HepG2 (cell line): ENCODE measurements around the gene SMAD7. TPM values are rescaled to one million over a fixed set of nuclear protein-coding genes. Genes with fewer than 3 reads are reported as not detected.

Experiments
- ATAC-seq: fragments of 200-7000 bp; cut with Tn5 transposase; 3 replicates; pipeline ENCODE4 v1.9.1; 2020; ENCODE audit warnings: mild to moderate bottlenecking, moderate library complexity
- BruUV-seq: library from RNA; stranded (reverse); fragments of 400-500 nt; replicated peaks from 2 replicates; lab custom pipeline; 2021; lab: Mats Ljungman, UMichigan
- CTCF ChIA-PET: fragments of 300-600 bp; formaldehyde crosslinking; extraction: SDS; loops from one replicate; lab custom pipeline; 2021; ENCODE audit warnings: low total read pairs, inconsistent platforms, low intra/inter-chr PET ratio; lab: Yijun Ruan, JAX
- POLR2A ChIA-PET: fragments of 350-600 bp; sonication (Branson Sonifier 250); formaldehyde crosslinking; loops from one replicate; lab custom pipeline; 2020; ENCODE audit warnings: antibody characterized with exemption, inconsistent platforms; lab: Yijun Ruan, JAX
- DNase-seq: peaks from one replicate; pipeline ENCODE4 v3.0.0-alpha.2; 2015; ENCODE audit warnings: low spot score
- FAIRE-seq: peaks from 3 replicates; lab custom pipeline; 2011; peaks lifted over from hg19 to GRCh38; lab: Jason Lieb, UNC
- H2AFZ ChIP-seq: one replicate; pipeline ENCODE4 v1.6.1; 2011; ENCODE audit warnings: low read length, inconsistent platforms
- H3K27ac ChIP-seq: fragments of 300-600 bp; 3 replicates; pipeline ENCODE4 v1.8.0; 2011; ENCODE audit warnings: mixed run types, mild to moderate bottlenecking, mixed read lengths, low read length, inconsistent platforms; ENCODE audit not compliant: insufficient read depth; ENCODE audit errors: extremely low read length
- H3K27me3 ChIP-seq, 2 experiments: fragments of 200-600 bp in 1 of 2; 2 replicates in 1 of 2; 3 replicates in 1 of 2; pipeline versions ENCODE4 v1.6.0 to v1.8.0; 2011; ENCODE audit warnings: low read length in 2 of 2, mild to moderate bottlenecking in 2 of 2, moderate library complexity in 2 of 2, inconsistent platforms in 1 of 2; ENCODE audit not compliant: insufficient read depth in 2 of 2, control insufficient read depth in 1 of 2
- H3K36me3 ChIP-seq, 2 experiments: fragments of 200-600 bp in 1 of 2; replicated peaks in 1 of 2; 2 replicates in 1 of 2; 3 replicates in 1 of 2; pipeline versions ENCODE4 v1.5.1 to v1.8.0; 2011; ENCODE audit warnings: low read length in 2 of 2, inconsistent platforms in 1 of 2; ENCODE audit not compliant: insufficient read depth in 2 of 2, control insufficient read depth in 1 of 2
- H3K4me1 ChIP-seq: 2 replicates; pipeline ENCODE4 v1.5.1; 2012; ENCODE audit warnings: low read length, inconsistent platforms; ENCODE audit not compliant: insufficient read depth
- H3K4me2 ChIP-seq: 2 replicates; pipeline ENCODE4 v1.6.0; 2011; ENCODE audit warnings: low read depth, low read length, inconsistent platforms
- H3K4me3 ChIP-seq, 3 experiments: fragments of 200-600 bp in 1 of 3; sonication (generic), shearing (Covaris generic) in 1 of 3; replicated peaks in 1 of 3; 2 replicates each; pipeline ENCODE4 v1.5.1; 2011 to 2016; ENCODE audit warnings: low read length in 3 of 3, inconsistent platforms in 2 of 3, low read depth in 2 of 3, mild to moderate bottlenecking in 2 of 3, control low read depth in 1 of 3, mixed read lengths in 1 of 3; ENCODE audit not compliant: insufficient read depth in 1 of 3
- H3K79me2 ChIP-seq: one replicate; pipeline ENCODE4 v1.6.1; 2011; ENCODE audit warnings: low read length, inconsistent platforms; ENCODE audit not compliant: insufficient read depth
- H3K9ac ChIP-seq: 2 replicates; pipeline ENCODE4 v1.6.0; 2011; ENCODE audit warnings: mild to moderate bottlenecking, low read depth, low read length, inconsistent platforms; ENCODE audit not compliant: insufficient read depth
- H3K9me3 ChIP-seq: 2 replicates; pipeline ENCODE4 v1.5.1; 2012; ENCODE audit warnings: mild to moderate bottlenecking, low read length
- H4K20me1 ChIP-seq: 2 replicates; pipeline ENCODE4 v1.6.0; 2011; ENCODE audit warnings: inconsistent platforms, mild to moderate bottlenecking, low read length, moderate library complexity; ENCODE audit not compliant: insufficient read depth
- BRF2 ChIP-seq: sonication (generic); formaldehyde crosslinking; IDR thresholded peaks from 2 replicates; pipeline ENCODE4 v1.8.1; 2022; ENCODE audit warnings: mild to moderate bottlenecking, missing genetic modification reagents
- GTF3A ChIP-seq: sonication (generic); formaldehyde crosslinking; conservative IDR thresholded peaks from 2 replicates; pipeline ENCODE4 v1.4.0; 2020; ENCODE audit warnings: mild to moderate bottlenecking, missing genetic modification reagents
- HDAC2 ChIP-seq: sonication (generic); formaldehyde crosslinking; IDR thresholded peaks from 2 replicates; pipeline ENCODE4 v1.4.0; 2020; ENCODE audit warnings: missing genetic modification reagents
- KAT7 ChIP-seq: IDR thresholded peaks from 2 replicates; pipeline ENCODE4 v1.6.1; 2018; ENCODE audit warnings: borderline replicate concordance, missing compliant biosample characterization
- NFIC ChIP-seq: IDR thresholded peaks from 2 replicates; pipeline ENCODE4 v1.6.1; 2012; ENCODE audit warnings: mild to moderate bottlenecking, low read length, inconsistent platforms
- XRCC5 ChIP-seq: fragments of 200-400 bp; formaldehyde crosslinking; optimal IDR thresholded peaks from 2 replicates; pipeline ENCODE3; 2017; ENCODE audit warnings: mild to moderate bottlenecking, low read length
- ZFX ChIP-seq: sonication (generic); formaldehyde crosslinking; IDR thresholded peaks from 2 replicates; pipeline ENCODE4 v1.4.0; 2020; ENCODE audit warnings: mild to moderate bottlenecking, low read depth, missing genetic modification reagents, moderate library complexity
- ZNF430 ChIP-seq: sonication (generic); formaldehyde crosslinking; IDR thresholded peaks from 2 replicates; pipeline ENCODE4 v1.9.0; 2021; ENCODE audit warnings: mild to moderate bottlenecking, missing genetic modification reagents
- ZNF761 ChIP-seq: sonication (generic); formaldehyde crosslinking; conservative IDR thresholded peaks from 2 replicates; pipeline ENCODE4 v1.4.0; 2020; ENCODE audit warnings: mild to moderate bottlenecking, missing genetic modification reagents
- ZNF780A ChIP-seq: sonication (generic); formaldehyde crosslinking; IDR thresholded peaks from 2 replicates; pipeline ENCODE4 v1.8.0; 2022; ENCODE audit warnings: mild to moderate bottlenecking, missing genetic modification reagents, moderate library complexity
- ZUFSP ChIP-seq: sonication (generic); formaldehyde crosslinking; IDR thresholded peaks from 2 replicates; pipeline ENCODE4 v1.9.0; 2021; ENCODE audit warnings: missing genetic modification reagents, mild to moderate bottlenecking, borderline replicate concordance
- WGBS: methylation state at CpG from one replicate; pipeline ENCODE4 v1.1.6; 2017; ENCODE audit warnings: low lambda C conversion rate; 5-methylcytosine and 5-hydroxymethylcytosine counted together
- in situ Hi-C: cut with HindIII; loops from 2 replicates; pipeline ENCODE4 v1.10.0; 2017; ENCODE audit warnings: low pct_unique_long_range_greater_than_20kb; ENCODE audit not compliant: extremely low pct_ligation_motif_present
- intact Hi-C: fragments of 100-400 bp; cut with micrococcal nuclease; formaldehyde crosslinking; loops from one replicate; pipeline ENCODE4 v1.10.0; 2022; ENCODE audit not compliant: unreplicated experiment
- polyA plus RNA-seq, 8 experiments: library from polyadenylated mRNA; depleted of rRNA in 3 of 8; stranded (reverse) in 7 of 8; unstranded in 1 of 8; fragments of >200 nt; fragmentation: Illumina TruSeq in 4 of 8; extraction: Trizol in 4 of 8; gene quantifications; 2 replicates each; pipeline versions ENCODE4 v1.2.1 to v1.2.3, GENCODE V29; 2011 to 2016; ENCODE audit warnings: low read depth in 4 of 8, missing spikeins in 1 of 8, mixed read lengths in 1 of 8; ENCODE audit not compliant: insufficient read depth in 1 of 8
- total RNA-seq, 5 experiments: library from RNA; depleted of rRNA; stranded (reverse); fragments of >200 nt; fragmentation: Illumina TruSeq; extraction: Trizol; gene quantifications; 2 replicates each; pipeline ENCODE4 v1.2.3, GENCODE V29; 2016; ENCODE audit warnings: low read depth in 1 of 5
- TF ChIP-seq, protein P1 (sequence below), 2 experiments: sonication (generic) in 1 of 2; formaldehyde crosslinking in 1 of 2; IDR thresholded peaks; 2 replicates each; pipeline versions ENCODE4 v1.4.0 to v1.6.1; 2018 to 2020; ENCODE audit warnings: missing genetic modification reagents in 2 of 2, borderline replicate concordance in 1 of 2, low read depth in 1 of 2, mild to moderate bottlenecking in 1 of 2, missing biosample characterization in 1 of 2
- TF ChIP-seq, protein P2 (sequence below): sonication (generic); formaldehyde crosslinking; IDR thresholded peaks from 2 replicates; pipeline ENCODE4 v1.4.0; 2020; ENCODE audit warnings: missing genetic modification reagents
- TF ChIP-seq, protein P3 (sequence below): IDR thresholded peaks from 2 replicates; pipeline ENCODE4 v1.6.1; 2016; ENCODE audit warnings: low read depth, borderline replicate concordance

Gene SMAD7
- total and polyA plus RNA-seq, 2 of the 13 experiments (the other 11 are each of a cell fraction or from before 2014, with no cell fraction given), result 17.4 to 24.7 TPM

- no TSS peak for BruUV-seq
- peak overlapping the region; percentile 22 to 61 (median 42); a peak in 5 of 6 replicates for H3K4me3 ChIP-seq
- intact Hi-C loops (loop anchor here (1.0 to 10.0 kb wide), 5 partner anchors 21 to 278 kb away; no protein-coding TSS in a partner anchor), in situ Hi-C loops (loop anchor here (5.0 to 10.0 kb wide), 3 partner anchors 50 to 352 kb away; no protein-coding TSS in a partner anchor)
- H4K20me1 ChIP-seq, result no peaks in the 10 kb centered on the region
- DNase-seq (peak; percentile 98), FAIRE-seq (peak; percentile 98), ATAC-seq (peak; percentile 81)
- peak overlapping the region; percentile 41 for H3K27ac ChIP-seq
- H3K27me3 ChIP-seq, result no peaks in the 10 kb centered on the region; a peak in 1 of 5 replicates
- no peaks in the 10 kb centered on the region for H3K9me3 ChIP-seq
- H3K79me2 ChIP-seq, result no peaks in the 10 kb centered on the region
- WGBS, result 13% methylated on average over 5 of the region's 9 CpGs
- no peaks in the 10 kb centered on the region for H3K36me3 ChIP-seq
- peaks cover 70% of the 10 kb centered on the region for H3K4me1 ChIP-seq
- H3K9ac ChIP-seq, result peak overlapping the region; percentile 53
- ChIA-PET POLR2A (interaction anchor here (1.2 to 1.5 kb wide), 2 partner anchors 33 to 52 kb away, joined by 3 to 4 read pairs; no protein-coding TSS in a partner anchor), CTCF (interaction anchor here (0.7 to 1.5 kb wide), 4 partner anchors 53 to 221 kb away, joined by 3 to 7 read pairs (median 4); no protein-coding TSS in a partner anchor)
- H3K4me2 ChIP-seq, result peak overlapping the region; percentile 80
- no peak overlapping the region for H2AFZ ChIP-seq
- TF ChIP-seq ZNF430 (CRISPR knock-in tag), result no peak
- no peak for TF ChIP-seq ZUFSP
- TF ChIP-seq ZFX (CRISPR knock-in tag), result peak; percentile 93
- no peak for TF ChIP-seq NFIC
- TF ChIP-seq, protein P1, sequence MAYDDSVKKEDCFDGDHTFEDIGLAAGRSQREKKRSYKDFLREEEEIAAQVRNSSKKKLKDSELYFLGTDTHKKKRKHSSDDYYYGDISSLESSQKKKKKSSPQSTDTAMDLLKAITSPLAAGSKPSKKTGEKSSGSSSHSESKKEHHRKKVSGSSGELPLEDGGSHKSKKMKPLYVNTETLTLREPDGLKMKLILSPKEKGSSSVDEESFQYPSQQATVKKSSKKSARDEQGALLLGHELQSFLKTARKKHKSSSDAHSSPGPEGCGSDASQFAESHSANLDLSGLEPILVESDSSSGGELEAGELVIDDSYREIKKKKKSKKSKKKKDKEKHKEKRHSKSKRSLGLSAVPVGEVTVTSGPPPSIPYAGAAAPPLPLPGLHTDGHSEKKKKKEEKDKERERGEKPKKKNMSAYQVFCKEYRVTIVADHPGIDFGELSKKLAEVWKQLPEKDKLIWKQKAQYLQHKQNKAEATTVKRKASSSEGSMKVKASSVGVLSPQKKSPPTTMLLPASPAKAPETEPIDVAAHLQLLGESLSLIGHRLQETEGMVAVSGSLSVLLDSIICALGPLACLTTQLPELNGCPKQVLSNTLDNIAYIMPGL (CRISPR knock-in tag; IDR thresholded peaks at IDR 0.05; ENCODE audit: borderline replicate concordance in 1 of 2, low read depth in 1 of 2), result peak; percentile 79 to 85; a peak in 3 of 4 replicates
- peak; percentile 70; the same call in 1 of the 2 replicates for TF ChIP-seq ZNF761 (CRISPR knock-in tag)
- no peak; the same call in 1 of the 2 replicates for TF ChIP-seq HDAC2 (CRISPR knock-in tag)
- TF ChIP-seq, protein P2, sequence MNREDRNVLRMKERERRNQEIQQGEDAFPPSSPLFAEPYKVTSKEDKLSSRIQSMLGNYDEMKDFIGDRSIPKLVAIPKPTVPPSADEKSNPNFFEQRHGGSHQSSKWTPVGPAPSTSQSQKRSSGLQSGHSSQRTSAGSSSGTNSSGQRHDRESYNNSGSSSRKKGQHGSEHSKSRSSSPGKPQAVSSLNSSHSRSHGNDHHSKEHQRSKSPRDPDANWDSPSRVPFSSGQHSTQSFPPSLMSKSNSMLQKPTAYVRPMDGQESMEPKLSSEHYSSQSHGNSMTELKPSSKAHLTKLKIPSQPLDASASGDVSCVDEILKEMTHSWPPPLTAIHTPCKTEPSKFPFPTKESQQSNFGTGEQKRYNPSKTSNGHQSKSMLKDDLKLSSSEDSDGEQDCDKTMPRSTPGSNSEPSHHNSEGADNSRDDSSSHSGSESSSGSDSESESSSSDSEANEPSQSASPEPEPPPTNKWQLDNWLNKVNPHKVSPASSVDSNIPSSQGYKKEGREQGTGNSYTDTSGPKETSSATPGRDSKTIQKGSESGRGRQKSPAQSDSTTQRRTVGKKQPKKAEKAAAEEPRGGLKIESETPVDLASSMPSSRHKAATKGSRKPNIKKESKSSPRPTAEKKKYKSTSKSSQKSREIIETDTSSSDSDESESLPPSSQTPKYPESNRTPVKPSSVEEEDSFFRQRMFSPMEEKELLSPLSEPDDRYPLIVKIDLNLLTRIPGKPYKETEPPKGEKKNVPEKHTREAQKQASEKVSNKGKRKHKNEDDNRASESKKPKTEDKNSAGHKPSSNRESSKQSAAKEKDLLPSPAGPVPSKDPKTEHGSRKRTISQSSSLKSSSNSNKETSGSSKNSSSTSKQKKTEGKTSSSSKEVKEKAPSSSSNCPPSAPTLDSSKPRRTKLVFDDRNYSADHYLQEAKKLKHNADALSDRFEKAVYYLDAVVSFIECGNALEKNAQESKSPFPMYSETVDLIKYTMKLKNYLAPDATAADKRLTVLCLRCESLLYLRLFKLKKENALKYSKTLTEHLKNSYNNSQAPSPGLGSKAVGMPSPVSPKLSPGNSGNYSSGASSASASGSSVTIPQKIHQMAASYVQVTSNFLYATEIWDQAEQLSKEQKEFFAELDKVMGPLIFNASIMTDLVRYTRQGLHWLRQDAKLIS (CRISPR knock-in tag), result no peak
- no peak for TF ChIP-seq BRF2 (CRISPR knock-in tag)
- TF ChIP-seq GTF3A (CRISPR knock-in tag), result no peak
- TF ChIP-seq XRCC5, result peak; percentile 73
- no peak for TF ChIP-seq ZNF780A (CRISPR knock-in tag)
- TF ChIP-seq, protein P3, sequence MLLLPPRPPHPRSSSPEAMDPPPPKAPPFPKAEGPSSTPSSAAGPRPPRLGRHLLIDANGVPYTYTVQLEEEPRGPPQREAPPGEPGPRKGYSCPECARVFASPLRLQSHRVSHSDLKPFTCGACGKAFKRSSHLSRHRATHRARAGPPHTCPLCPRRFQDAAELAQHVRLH (CRISPR knock-in tag), result peak; percentile 73; the same call in 1 of the 2 replicates
- no peak for TF ChIP-seq KAT7 (CRISPR knock-in tag)
Observed at GRCh38 chr18:48896875-48897511, 53.8 kb downstream of the SMAD7 start.
